GM23248 (cell line): Measurements from ENCODE around the gene SRGAP2C.
"Not testable (repeated sequence)": the region's sequence is repeated elsewhere in the genome, so short reads cannot be mapped to it uniquely, and the experiment has no call there.

Source experiments
- EZH2 ChIP-seq: fragments of 200-600 bp; sonication (generic); IDR thresholded peaks from 2 replicates; pipeline ENCODE4 v1.6.1; 2018; ENCODE audit warnings: antibody characterized with exemption, mild to moderate bottlenecking; ENCODE audit not compliant: insufficient read depth, poor library complexity, severe bottlenecking
- EZH2phosphoT487 ChIP-seq: fragments of 200-600 bp; sonication (generic); IDR thresholded peaks from 2 replicates; pipeline ENCODE4 v1.6.1; 2018; ENCODE audit warnings: antibody characterized with exemption, moderate library complexity, mild to moderate bottlenecking, low read depth; ENCODE audit not compliant: insufficient read depth

DNA sequence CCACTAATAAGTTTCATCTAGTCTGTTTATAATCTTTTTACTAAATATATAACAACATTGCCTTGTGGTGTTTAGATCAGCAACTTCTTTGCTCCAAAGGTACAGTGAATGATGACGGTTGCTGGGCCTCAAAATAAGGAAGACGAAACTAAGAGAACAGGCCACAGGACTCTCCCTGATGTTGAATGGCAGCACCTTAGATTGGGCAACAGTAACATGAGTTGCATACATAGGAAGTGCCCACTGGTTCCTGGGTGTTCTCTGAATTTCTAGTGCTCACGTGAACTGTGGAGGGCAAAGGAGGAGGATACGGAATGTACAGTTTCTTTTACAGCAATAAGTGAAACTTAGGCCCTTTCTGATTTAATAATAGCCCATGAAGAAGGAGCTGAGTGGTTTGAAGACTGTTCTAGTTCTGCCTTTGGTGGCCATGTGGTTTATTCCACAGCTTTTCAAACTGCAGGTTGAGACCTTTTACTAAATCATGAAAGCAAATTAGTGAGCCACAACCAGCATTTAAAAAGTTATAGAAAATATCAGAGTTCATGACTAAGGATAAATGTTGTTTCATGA, 86.5 kb downstream of the SRGAP2C start:
- not testable (repeated sequence) for TF ChIP-seq EZH2, EZH2phosphoT487
